ENCODE data around the gene NADK2. TPM values are rescaled to one million over a fixed set of nuclear protein-coding genes. Genes with fewer than 3 reads are reported as not detected.

NADK2 gene
- total and polyA plus RNA-seq, 2 donors: 54.5 to 63.2 TPM

Small RNA genes lying within 50 kb of the gene (small RNA-seq; reads per million reads assigned to genes)
- gene MIR580 (0.21 reads per million), gene RNU6-1305P (not detected)

Other genes with a start within 250 kb of the NADK2 start
- gene UGT3A2, start 175.0 kb downstream of the NADK2 start, total RNA-seq: 0.58 TPM
- 0.14 TPM for gene UGT3A2, start 175.0 kb downstream of the NADK2 start, polyA plus RNA-seq
- gene LMBRD2, start 90.0 kb downstream of the NADK2 start, total RNA-seq: 31.6 TPM
- 5.7 TPM for gene LMBRD2, start 90.0 kb downstream of the NADK2 start, polyA plus RNA-seq
- gene SKP2, start 89.8 kb downstream of the NADK2 start, total RNA-seq: 42.9 TPM
- gene SKP2, start 89.8 kb downstream of the NADK2 start, polyA plus RNA-seq: 5.1 TPM
- 5.7 TPM for gene RANBP3L, start 60.0 kb upstream of the NADK2 start, total RNA-seq
- 38.7 TPM for gene RANBP3L, start 60.0 kb upstream of the NADK2 start, polyA plus RNA-seq